ENCODE results near the gene LARP1.

DNA sequence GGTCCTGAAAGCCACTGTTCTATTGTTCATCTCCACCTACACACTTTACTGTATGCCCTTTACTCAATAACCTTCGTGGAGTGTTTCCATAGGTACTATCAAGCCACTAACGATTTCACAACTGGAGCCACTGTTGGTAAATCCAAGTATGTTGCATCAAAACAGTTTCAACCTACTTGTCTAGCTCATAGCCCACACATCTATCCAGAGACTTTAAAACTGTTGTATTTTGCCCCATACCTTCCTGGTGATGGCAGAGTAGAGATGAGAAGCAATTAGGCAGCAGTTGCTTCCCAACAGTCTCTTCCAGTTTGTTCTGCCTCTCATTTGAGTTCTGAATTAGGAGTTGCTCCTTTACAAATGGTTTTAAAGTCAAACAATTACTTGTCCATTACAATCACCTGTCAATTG, 94.6 kb downstream of the LARP1 start:
- no peak for TF ChIP-seq CTCF (IDR thresholded peaks at IDR 0.05)
- no peak for TF ChIP-seq EZH2 (IDR thresholded peaks at IDR 0.05; ENCODE audit: borderline replicate concordance, insufficient read depth, low read depth, low read length, poor library complexity, severe bottlenecking)
